GM18511 (cell line): ENCODE measurements around the gene ZNF563.
"Not testable (repeated sequence)": the region's sequence is repeated elsewhere in the genome, so short reads cannot be mapped to it uniquely, and the experiment has no call there.

Experiments used
- ATAC-seq: cut with Tn5 transposase; IDR thresholded peaks from one replicate; pipeline ENCODE4 v1.9.1; 2021; ENCODE audit warnings: mild to moderate bottlenecking, moderate library complexity; ENCODE audit not compliant: unreplicated experiment

The ZNF563 gene

GRCh38 chr19:12333162-12334159 is at the start of gene ZNF563:
Gene ZNF563 (minus strand): TSS chr19:12333633. CDS start chr19:12333482, 151 bp downstream.
- ATAC-seq = peak; percentile 93

DNA sequence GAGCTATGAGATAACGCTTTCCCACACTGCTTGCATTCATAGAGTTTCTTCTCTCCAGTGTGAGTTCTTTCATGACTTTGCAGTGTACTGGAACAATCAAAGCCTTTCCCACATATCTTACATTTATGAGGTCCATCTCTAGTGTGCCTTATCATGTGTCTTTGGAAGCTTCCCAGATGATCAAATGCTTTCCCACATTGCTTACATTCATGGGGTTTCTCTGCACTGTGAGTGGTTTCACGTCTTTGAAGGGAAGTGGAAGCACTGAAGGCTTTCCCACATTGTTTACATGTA is 47.0 kb upstream of the ZNF563 start:
- ATAC-seq = no peak

- no peak for ATAC-seq
These were observed 46.5 kb upstream of the ZNF563 start for GRCh38 chr19:12379732-12380443.

DNA sequence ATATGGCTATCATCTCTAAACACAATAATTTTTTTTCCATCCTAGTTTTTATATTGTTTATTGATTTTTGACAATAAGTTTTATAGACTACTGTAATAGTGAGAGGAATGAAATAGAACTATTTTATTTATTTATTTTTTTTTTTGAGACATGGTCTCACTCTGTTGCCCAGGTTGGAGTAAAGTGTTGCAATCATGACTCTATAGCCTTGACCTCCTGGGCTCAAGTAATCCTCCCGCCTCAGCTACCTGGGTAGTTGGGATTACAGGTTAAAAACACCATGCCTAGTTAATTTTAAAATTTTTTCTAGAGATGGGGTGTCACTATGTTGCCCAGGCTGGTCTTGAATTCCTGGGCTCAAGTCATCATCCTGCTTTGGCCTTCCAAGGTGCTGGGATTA is 40.6 kb upstream of the ZNF563 start:
- no peak for ATAC-seq

- peak; percentile 91 for ATAC-seq
These were observed 32.1 kb upstream of the ZNF563 start, which contains the start of gene ZNF442 for GRCh38 chr19:12365236-12366162. Gene ZNF442 (minus strand): TSS chr19:12365683. CDS start chr19:12363631, 2,052 bp downstream.

DNA sequence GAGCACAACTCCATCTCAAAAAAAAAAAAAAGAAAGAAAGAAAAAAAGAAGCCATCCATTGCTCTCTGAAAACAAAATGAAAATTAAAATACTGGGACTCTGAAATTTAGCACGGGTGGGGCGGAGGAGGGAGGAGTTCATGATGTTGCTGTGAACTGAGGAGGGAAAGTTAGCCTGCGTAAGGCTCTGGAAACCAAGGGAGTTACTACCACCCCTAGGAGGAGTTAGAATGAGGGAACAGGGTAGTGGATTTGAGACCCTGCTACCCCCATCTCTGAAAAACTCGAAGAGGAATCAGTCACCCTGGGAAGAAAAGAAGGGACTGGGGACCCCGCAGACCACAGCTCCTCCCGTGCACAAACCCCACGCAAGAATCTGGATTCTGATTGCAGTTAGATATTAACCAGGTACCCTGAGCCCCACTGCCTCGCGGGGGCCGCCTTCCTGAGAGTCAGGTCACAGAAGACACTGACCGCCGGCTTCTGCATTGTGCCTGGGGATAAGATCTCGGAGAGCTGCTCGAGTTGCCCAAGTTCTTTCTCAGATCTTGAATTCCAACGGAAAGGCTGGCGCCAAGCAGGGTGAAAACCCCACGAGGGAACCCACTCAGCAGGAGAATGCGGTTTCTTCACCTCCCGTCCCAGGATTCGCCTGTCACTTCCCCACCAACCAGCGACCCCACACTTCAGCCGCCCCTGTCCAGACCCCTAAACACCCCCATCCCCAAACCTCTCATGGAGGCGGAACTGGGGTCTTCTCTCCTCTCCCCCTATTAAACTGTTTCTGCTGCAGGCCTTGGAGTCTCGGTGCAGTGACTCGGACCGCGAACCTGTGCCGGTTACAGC is 31.2 kb upstream of the ZNF563 start:
- no peak for ATAC-seq

DNA sequence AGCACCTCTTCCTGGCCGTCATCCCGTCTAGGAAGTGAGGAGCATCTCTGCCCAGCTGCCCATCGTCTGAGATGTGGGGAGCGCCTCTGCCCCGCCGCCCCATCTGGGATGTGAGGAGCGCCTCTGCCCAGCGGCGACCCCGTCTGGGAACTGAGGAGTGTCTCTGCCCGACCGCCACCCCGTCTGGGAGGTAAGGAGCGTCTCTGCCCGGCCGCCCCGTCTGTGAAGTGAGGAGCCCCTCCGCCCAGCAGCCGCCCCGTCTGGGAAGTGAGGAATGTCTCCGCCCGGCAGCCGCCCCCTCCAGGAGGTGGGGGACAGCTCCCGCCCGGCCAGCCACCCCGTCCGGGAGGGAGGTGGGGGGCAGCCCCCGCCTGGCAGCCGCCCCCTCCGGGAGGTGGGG is 28.8 kb upstream of the ZNF563 start:
- not testable (repeated sequence) for ATAC-seq

DNA sequence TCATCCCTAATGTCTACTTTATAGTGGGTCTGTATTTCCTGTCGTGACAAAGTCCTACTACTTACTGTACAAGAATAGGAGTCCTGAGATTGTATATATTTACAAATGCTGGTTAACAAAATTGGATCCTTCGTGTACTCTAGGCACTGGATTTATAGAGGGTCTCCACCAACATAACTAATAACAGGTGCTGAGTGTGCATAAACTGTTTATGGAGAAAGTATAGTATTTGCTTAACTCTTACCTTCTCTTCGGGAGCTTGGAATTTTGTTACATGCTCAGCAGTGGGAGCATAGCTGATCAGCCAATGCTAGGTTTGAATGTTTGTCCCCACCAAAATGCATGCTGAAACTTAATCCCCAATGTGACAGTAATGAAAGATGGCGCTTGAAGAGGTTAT is 19.9 kb upstream of the ZNF563 start:
- ATAC-seq = no peak

DNA sequence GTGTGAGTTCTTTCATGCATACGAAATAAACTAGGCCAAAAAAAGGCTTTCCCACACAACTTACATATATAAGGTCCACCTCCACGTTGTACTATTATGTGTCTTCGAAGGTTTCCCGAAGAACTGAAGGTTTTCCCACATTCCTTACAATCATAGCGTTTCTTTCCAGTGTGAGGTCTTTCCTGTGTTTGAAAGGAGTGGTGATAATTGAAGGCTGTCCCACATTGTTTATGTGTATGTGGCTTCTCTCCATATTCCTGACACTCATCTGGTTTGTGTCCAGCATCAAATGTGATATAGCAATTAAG is 17.4 kb upstream of the ZNF563 start:
- no peak for ATAC-seq

DNA sequence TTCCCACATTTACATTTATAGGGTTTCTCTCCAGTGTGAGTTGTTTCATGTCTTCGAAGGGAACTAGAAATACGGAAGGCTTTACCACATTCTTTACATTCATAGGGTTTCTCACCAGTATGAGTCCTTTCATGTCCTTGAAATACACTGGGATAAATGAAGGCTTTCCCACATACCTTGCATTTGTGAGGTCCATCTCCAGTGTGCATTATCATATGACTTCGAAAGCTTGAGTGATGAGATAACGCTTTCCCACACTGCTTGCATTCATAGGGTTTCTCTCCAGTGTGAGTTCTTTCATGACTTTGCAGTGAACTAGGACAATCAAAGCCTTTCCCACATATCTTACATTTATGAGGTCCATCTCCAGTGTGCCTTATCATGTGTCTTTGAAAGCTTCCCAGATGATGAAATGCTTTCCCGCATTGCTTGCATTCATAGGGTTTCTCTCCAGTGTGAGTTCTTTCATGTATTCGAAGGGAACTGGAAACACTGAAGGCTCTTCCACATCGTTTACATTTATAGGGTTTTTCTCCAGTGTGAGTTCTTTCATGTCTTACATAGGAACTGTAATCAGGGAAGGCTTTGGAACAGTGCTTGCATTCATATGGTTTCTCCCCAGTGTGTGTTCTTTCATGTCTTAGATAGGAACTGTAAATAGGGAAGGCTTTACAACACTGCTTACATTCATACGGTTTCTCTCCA is 16.9 kb upstream of the ZNF563 start:
- no peak for ATAC-seq

DNA sequence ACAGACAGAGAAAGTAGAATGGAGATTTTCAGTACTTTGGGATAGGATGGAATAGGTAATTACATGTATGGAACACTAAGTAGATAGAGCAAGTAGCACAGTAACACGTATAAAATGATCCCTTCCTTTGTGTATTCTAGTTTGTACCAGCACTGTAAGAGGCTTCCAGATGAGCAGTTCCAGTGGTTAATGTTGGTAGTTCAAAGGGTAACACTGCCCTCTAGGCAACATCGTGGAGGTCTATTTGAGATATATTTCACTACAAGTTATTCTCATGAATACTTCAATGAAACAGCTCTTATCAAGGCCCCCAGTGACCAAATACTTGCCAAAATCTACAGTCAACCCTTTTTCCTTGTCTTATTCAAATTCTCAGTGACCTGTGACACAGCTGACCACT is 13.5 kb upstream of the ZNF563 start:
- no peak for ATAC-seq

DNA sequence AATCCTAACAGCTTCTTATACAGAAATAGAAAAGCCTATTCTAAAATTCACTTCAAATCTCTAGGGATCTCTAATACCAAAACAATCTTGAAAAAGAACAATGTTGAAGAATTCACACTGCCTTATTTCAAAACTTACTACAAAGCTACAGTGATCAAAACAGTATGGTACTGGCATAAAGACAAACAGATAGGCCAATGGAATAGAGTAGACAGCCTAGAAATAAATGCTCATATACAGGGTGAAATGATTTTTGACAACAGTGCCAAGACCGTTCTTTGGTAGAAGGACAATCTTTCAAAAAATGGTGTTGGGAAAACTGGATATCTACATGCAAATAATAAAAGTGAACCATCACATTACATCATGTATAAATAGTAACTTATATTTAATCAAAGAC is 11.8 kb upstream of the ZNF563 start:
- ATAC-seq = no peak

DNA sequence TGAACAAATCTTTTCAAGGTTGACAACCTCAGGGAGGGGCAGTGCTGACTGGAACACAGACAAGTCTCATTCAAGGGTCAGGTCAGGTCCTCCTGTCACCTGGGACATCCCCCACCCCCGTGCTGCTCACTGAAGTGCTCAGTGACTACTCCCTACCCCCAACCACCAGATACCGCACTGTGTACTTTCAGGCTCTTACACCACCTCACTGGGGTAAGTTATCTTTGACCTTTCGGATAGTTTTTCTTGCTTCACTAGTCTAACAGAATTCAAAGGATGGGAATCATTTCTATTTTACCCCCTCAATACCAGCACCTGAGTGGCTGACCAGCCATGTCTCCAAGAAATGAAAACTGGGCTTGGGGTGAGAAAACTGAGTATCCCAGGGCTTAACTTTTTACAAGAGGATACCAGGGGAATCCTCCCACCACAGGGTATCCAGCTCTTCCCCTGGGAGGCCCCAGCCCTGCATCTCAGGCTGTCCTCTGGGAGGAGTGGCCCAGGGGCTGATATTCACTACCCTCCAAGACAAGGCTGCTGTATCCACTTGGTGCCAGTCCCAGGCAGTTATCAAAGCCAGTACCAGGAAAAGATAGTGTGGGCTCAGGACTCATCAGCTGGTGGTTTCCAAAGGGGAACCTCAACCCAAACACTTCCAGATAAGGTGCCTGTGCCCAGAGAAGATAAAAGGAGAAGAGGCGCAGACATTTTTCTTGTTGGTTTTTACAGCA is 2.1 kb downstream of the ZNF563 start:
- ATAC-seq = no peak

GRCh38 chr19:12330340-12330739 is 3.1 kb downstream of the ZNF563 start:
- ATAC-seq = no peak

DNA sequence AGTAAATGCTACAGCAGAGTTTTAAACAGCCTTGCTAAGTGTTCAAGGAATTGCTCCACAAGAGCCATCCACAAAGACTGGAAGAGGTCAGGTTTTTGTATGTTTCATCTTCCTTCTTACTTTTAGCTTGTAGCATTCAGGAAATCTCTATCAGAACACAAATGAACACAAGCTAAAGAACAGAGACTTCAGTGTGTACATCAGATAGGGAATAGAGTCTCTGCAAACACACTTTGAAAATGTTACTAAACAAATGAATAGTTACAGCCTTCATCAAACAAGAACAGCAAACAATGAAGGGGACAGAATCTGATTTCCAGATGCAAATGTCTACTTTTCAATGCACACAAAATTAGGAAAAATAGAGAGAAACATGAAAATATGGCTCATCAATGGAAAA is 7.7 kb downstream of the ZNF563 start:
- ATAC-seq = no peak

DNA sequence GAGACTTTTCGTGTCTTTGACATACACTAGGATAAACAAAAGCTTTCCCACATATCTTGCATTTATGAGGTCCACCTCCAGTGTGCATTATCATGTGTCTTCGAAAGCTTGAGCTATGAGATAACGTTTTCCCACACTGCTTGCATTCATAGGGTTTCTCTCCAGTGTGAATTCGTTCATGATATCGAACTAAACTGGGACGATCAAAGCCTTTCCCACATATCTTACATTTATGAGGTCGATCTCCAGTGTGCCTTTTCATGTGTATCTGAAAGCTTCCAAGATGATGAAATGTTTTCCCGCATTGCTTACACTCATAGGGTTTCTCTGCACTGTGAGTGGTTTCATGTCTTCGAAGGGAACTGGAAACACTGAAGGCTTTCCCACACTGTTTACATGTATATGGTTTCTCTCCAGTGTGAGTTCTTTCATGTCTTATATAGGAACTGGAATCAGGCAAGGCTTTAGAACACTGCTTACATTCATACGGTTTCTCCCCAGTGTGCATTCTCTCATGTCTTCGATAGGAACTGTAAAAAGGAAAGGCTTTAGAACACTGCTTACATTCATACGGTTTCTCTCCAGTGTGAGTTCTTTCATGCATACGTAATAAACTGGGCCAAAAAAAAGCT is 14.5 kb downstream of the ZNF563 start:
- no peak for ATAC-seq

DNA sequence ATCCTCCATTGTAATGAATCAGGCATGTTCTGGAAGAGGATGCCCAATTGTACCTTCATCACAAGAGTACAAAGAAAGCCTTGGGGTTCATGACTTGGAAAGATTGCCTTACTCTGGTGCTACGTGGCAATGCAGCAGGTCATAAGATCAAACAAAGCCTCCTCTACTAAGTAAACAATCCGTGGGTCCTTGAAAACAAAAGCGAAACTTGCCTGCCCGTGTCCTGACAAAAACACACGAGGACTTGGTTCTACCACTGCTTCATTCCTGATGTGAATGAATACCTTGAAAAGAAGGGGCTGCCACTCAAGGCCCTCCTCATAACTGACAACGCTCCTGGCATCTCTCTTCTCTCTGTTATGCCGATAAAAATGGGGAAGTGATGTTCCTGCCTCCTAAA is 18.9 kb downstream of the ZNF563 start:
- no peak for ATAC-seq

DNA sequence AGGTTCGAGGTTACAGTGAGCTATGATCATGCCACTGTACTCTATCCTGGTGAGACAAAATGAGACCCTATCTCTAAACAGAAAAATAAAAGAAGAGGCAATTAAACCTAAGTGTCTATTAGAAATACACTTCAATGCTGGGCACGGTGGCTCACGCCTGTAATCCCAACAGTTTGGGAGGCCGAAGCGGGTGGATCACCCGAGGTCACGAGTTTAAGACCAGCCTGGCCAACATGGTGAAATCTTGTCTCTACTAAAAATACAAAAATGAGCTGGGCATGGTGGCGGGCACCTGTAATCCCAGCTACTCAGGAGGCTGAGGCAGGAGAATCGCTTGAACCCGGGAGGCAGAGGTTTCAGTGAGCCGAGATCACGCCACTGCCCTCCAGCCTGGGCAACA is 24.5 kb downstream of the ZNF563 start:
- not testable (repeated sequence) for ATAC-seq

GRCh38 chr19:12295191-12295590 is 38.2 kb downstream of the ZNF563 start:
- peak; percentile 19 for ATAC-seq
